Mesendoderm (in vitro differentiated cells): ENCODE results near the gene IL22. TPM values are rescaled to one million over a fixed set of nuclear protein-coding genes. Genes with fewer than 3 reads are reported as not detected.

Experiments
- DNase-seq: peaks from one replicate; pipeline ENCODE4 v3.0.0; 2013
- H2AK5ac ChIP-seq: 2 replicates; pipeline ENCODE4 v1.6.1; 2013; ENCODE audit warnings: low read length, inconsistent platforms
- H2BK120ac ChIP-seq: 2 replicates; pipeline ENCODE4 v1.6.1; 2013; ENCODE audit warnings: low read depth, mild to moderate bottlenecking, low read length, moderate library complexity, mixed read lengths
- H2BK15ac ChIP-seq: replicated peaks from 2 replicates; pipeline ENCODE4 v1.6.1; 2013; ENCODE audit warnings: low read depth, mild to moderate bottlenecking, moderate library complexity
- H2BK5ac ChIP-seq: 2 replicates; pipeline ENCODE4 v1.6.1; 2013; ENCODE audit warnings: low read length, inconsistent platforms
- H3K18ac ChIP-seq: 2 replicates; pipeline ENCODE4 v1.6.1; 2013; ENCODE audit warnings: mild to moderate bottlenecking, low read length, mixed read lengths
- H3K23ac ChIP-seq: one replicate; pipeline ENCODE4 v1.6.1; 2013; ENCODE audit warnings: low read length
- H3K27ac ChIP-seq: 2 replicates; pipeline ENCODE4 v1.5.1; 2013; ENCODE audit warnings: low read depth, mild to moderate bottlenecking, inconsistent platforms, low read length, moderate library complexity
- H3K27me3 ChIP-seq: 2 replicates; pipeline ENCODE4 v1.6.1; 2013; ENCODE audit warnings: low read length, control low read depth, mild to moderate bottlenecking, inconsistent platforms; ENCODE audit not compliant: insufficient read depth, poor library complexity
- H3K36me3 ChIP-seq: 2 replicates; pipeline ENCODE4 v1.6.1; 2013; ENCODE audit warnings: low read length, inconsistent platforms; ENCODE audit not compliant: control insufficient read depth, insufficient read depth
- H3K4ac ChIP-seq: one replicate; pipeline ENCODE4 v1.6.1; 2013; ENCODE audit warnings: low read depth, mild to moderate bottlenecking, low read length, moderate library complexity
- H3K4me1 ChIP-seq: 2 replicates; pipeline ENCODE4 v1.6.1; 2013; ENCODE audit warnings: low read depth, low read length, inconsistent platforms; ENCODE audit not compliant: control insufficient read depth
- H3K4me2 ChIP-seq: 2 replicates; pipeline ENCODE4 v1.6.1; 2013; ENCODE audit warnings: low read length
- H3K4me3 ChIP-seq: 2 replicates; pipeline ENCODE4 v1.5.1; 2013; ENCODE audit warnings: mild to moderate bottlenecking, low read length
- H3K56ac ChIP-seq: one replicate; pipeline ENCODE4 v1.6.1; 2013; ENCODE audit warnings: low read length
- H3K79me1 ChIP-seq: 2 replicates; pipeline ENCODE4 v1.6.1; 2013; ENCODE audit warnings: low read length, inconsistent platforms
- H3K79me2 ChIP-seq: 2 replicates; pipeline ENCODE4 v1.6.1; 2013; ENCODE audit warnings: mild to moderate bottlenecking, low read length; ENCODE audit not compliant: control insufficient read depth, insufficient read depth
- H3K9ac ChIP-seq: 2 replicates; pipeline ENCODE4 v1.6.1; 2013; ENCODE audit warnings: low read length, inconsistent platforms
- H4K5ac ChIP-seq: one replicate; pipeline ENCODE4 v1.6.1; 2013; ENCODE audit warnings: low read length
- H4K8ac ChIP-seq: one replicate; pipeline ENCODE4 v1.6.1; 2013; ENCODE audit warnings: low read depth, mild to moderate bottlenecking, control low read depth, low read length, moderate library complexity
- WGBS: extraction: QIAGEN DNeasy Blood & Tissue Kit; methylation state at CpG from one replicate; pipeline ENCODE4 v1.1.7; 2013; ENCODE audit warnings: low lambda C conversion rate, missing lambda C conversion rate; ENCODE audit not compliant: insufficient coverage; ENCODE audit errors: extremely low coverage; 5-methylcytosine and 5-hydroxymethylcytosine counted together
- polyA plus RNA-seq, 2 experiments: library from polyadenylated mRNA; stranded (reverse); fragments of 200-250 nt; gene quantifications; one replicate each; pipeline ENCODE4 v1.2.3, GENCODE V29; 2013

The IL22 gene
- polyA plus RNA-seq (2013, experiment 1 of 2), result not detected
- polyA plus RNA-seq (2013, experiment 2 of 2), result not detected

GRCh38 chr12:68253504-68253903 is at the start of gene IL22:
IL22 (minus strand) TSS chr12:68253604; CDS start chr12:68253448, 156 bp downstream.
- H4K5ac ChIP-seq, result no peak within 1 kb of the TSS
- H2BK5ac ChIP-seq, result no peak within 1 kb of the TSS
- no CpG with 5 or more reads among the region's 7 CpGs for WGBS
- H3K4me1 ChIP-seq, result no peaks in the 10 kb centered on the region
- H3K9ac ChIP-seq, result no peak within 1 kb of the TSS
- H2BK15ac ChIP-seq, result no peak within 1 kb of the TSS
- no peak within 1 kb of the TSS for H3K56ac ChIP-seq
- H3K4me3 ChIP-seq, result no peak within 1 kb of the TSS
- H3K23ac ChIP-seq, result no peak within 1 kb of the TSS
- H3K27me3 ChIP-seq, result no peaks in the 10 kb centered on the region
- DNase-seq, result no peak
- no peak within 1 kb of the TSS for H2AK5ac ChIP-seq
- no peaks in the 10 kb centered on the region for H3K79me1 ChIP-seq
- H3K36me3 ChIP-seq, result no peaks in the 10 kb centered on the region
- H3K27ac ChIP-seq, result no peak within 1 kb of the TSS
- H3K79me2 ChIP-seq, result no peaks in the 10 kb centered on the region
- H3K18ac ChIP-seq, result no peak within 1 kb of the TSS
- no peak within 1 kb of the TSS for H4K8ac ChIP-seq
- H2BK120ac ChIP-seq, result no peak within 1 kb of the TSS
- no peak within 1 kb of the TSS for H3K4ac ChIP-seq
- no peak within 1 kb of the TSS for H3K4me2 ChIP-seq

GRCh38 chr12:68297929-68298328 is 44.5 kb upstream of the IL22 start:
- no peak overlapping the region for H3K4me3 ChIP-seq
- no peak overlapping the region for H2BK5ac ChIP-seq
- no peak overlapping the region for H3K4ac ChIP-seq
- no peak overlapping the region for H3K56ac ChIP-seq
- no peaks in the 10 kb centered on the region for H3K79me2 ChIP-seq
- no peak overlapping the region for H3K27ac ChIP-seq
- no peak overlapping the region for H4K5ac ChIP-seq
- H2AK5ac ChIP-seq, result no peak overlapping the region
- no peak for DNase-seq
- H3K23ac ChIP-seq, result no peak overlapping the region
- H3K36me3 ChIP-seq, result no peaks in the 10 kb centered on the region
- H3K4me1 ChIP-seq, result peaks cover 3% of the 10 kb centered on the region
- no peak overlapping the region for H3K18ac ChIP-seq
- H4K8ac ChIP-seq, result no peak overlapping the region
- no peak overlapping the region for H2BK120ac ChIP-seq
- no peak overlapping the region for H3K4me2 ChIP-seq
- H3K79me1 ChIP-seq, result no peaks in the 10 kb centered on the region
- H2BK15ac ChIP-seq, result no peak overlapping the region
- no peak overlapping the region for H3K9ac ChIP-seq
- no CpG with 5 or more reads among the region's 4 CpGs for WGBS
- H3K27me3 ChIP-seq, result no peaks in the 10 kb centered on the region

GRCh38 chr12:68294251-68294650 is 40.8 kb upstream of the IL22 start:
- no CpG with 5 or more reads among the region's 2 CpGs for WGBS
- DNase-seq, result no peak
- H3K9ac ChIP-seq, result no peak overlapping the region

GRCh38 chr12:68293347-68293746 is 39.9 kb upstream of the IL22 start:
- H3K4ac ChIP-seq, result no peak overlapping the region
- no peak overlapping the region for H3K56ac ChIP-seq
- no peak overlapping the region for H3K4me3 ChIP-seq
- peaks cover 3% of the 10 kb centered on the region for H3K4me1 ChIP-seq
- no peak overlapping the region for H4K8ac ChIP-seq
- H3K18ac ChIP-seq, result no peak overlapping the region
- no peak overlapping the region for H3K23ac ChIP-seq
- H3K4me2 ChIP-seq, result no peak overlapping the region
- H3K9ac ChIP-seq, result no peak overlapping the region
- H2BK5ac ChIP-seq, result no peak overlapping the region
- no peaks in the 10 kb centered on the region for H3K27me3 ChIP-seq
- H3K27ac ChIP-seq, result no peak overlapping the region
- no peak overlapping the region for H4K5ac ChIP-seq
- no peak overlapping the region for H2BK15ac ChIP-seq
- no peak overlapping the region for H2AK5ac ChIP-seq
- no peaks in the 10 kb centered on the region for H3K79me1 ChIP-seq
- no peak overlapping the region for H2BK120ac ChIP-seq
- no peaks in the 10 kb centered on the region for H3K79me2 ChIP-seq
- no peaks in the 10 kb centered on the region for H3K36me3 ChIP-seq
- no peak for DNase-seq

More at GRCh38 chr12:68294251-68294650, 40.8 kb upstream of the IL22 start:
- Histone ChIP-seq H3K36me3 (no peaks in the 10 kb centered on the region), H2AK5ac (no peak overlapping the region), H2BK5ac (no peak overlapping the region), H3K23ac (no peak overlapping the region), H3K79me1 (no peaks in the 10 kb centered on the region), H3K4me1 (peaks cover 3% of the 10 kb centered on the region), H3K56ac (no peak overlapping the region), H3K27me3 (no peaks in the 10 kb centered on the region), H3K4me3 (no peak overlapping the region), H4K5ac (no peak overlapping the region), H3K4ac (no peak overlapping the region), H2BK120ac (no peak overlapping the region), H3K18ac (no peak overlapping the region), H3K79me2 (no peaks in the 10 kb centered on the region), H2BK15ac (no peak overlapping the region), H3K27ac (no peak overlapping the region), H3K4me2 (no peak overlapping the region), H4K8ac (no peak overlapping the region)

- Histone ChIP-seq H3K79me2 (no peaks in the 10 kb centered on the region), H2BK120ac (no peak overlapping the region), H3K36me3 (no peaks in the 10 kb centered on the region), H3K4me3 (no peak overlapping the region), H3K18ac (no peak overlapping the region), H3K27me3 (no peaks in the 10 kb centered on the region), H2AK5ac (no peak overlapping the region), H2BK5ac (no peak overlapping the region), H3K23ac (no peak overlapping the region), H4K8ac (no peak overlapping the region), H4K5ac (no peak overlapping the region), H3K4me1 (no peaks in the 10 kb centered on the region), H3K56ac (no peak overlapping the region), H3K4ac (no peak overlapping the region), H3K27ac (no peak overlapping the region), H3K4me2 (no peak overlapping the region), H2BK15ac (no peak overlapping the region), H3K79me1 (no peaks in the 10 kb centered on the region), H3K9ac (no peak overlapping the region)
- DNase-seq, result no peak
- WGBS, result no CpG with 5 or more reads among the region's 9 CpGs
These were observed 38.9 kb upstream of the IL22 start for GRCh38 chr12:68292151-68292943.
